Left lung (tissue), 10 donors: ENCODE results near the gene LAMC3. TPM values are rescaled to one million over a fixed set of nuclear protein-coding genes. Genes with fewer than 3 reads are reported as not detected.
"Not testable (repeated sequence)": the region's sequence is repeated elsewhere in the genome, so short reads cannot be mapped to it uniquely, and the experiment has no call there.

Source experiments
- ATAC-seq: fragments of 200-7000 bp; cut with Tn5 transposase; one replicate; pipeline ENCODE4 v1.9.1; 2020; ENCODE audit warnings: moderate library complexity
- DNase-seq, 4 donors: peaks; one replicate each; pipeline ENCODE4 v3.0.0-alpha.2; 2013 to 2020
- H3K27ac ChIP-seq, 2 donors: fragments of 200-600 bp; sonication (generic) in 1 of 2; one replicate each; pipeline versions ENCODE4 v1.5.0 to v1.8.0; 2020 to 2021
- H3K27me3 ChIP-seq, 2 donors: fragments of 200-600 bp; sonication (generic) in 1 of 2; one replicate each; pipeline versions ENCODE4 v1.5.0 to v1.8.0; 2020 to 2021
- H3K36me3 ChIP-seq, 2 donors: fragments of 200-600 bp; sonication (generic) in 1 of 2; one replicate each; pipeline versions ENCODE4 v1.5.0 to v1.8.0; 2020 to 2021
- H3K4me1 ChIP-seq, 2 donors: fragments of 200-600 bp; one replicate each; pipeline ENCODE4 v1.8.0; 2021
- H3K4me3 ChIP-seq, 2 donors: fragments of 200-600 bp; sonication (generic) in 1 of 2; one replicate each; pipeline versions ENCODE4 v1.5.0 to v1.8.0; 2020 to 2021; ENCODE audit warnings: mild to moderate bottlenecking in 1 of 2
- H3K9me3 ChIP-seq, 2 donors: fragments of 200-600 bp; sonication (generic) in 1 of 2; one replicate each; pipeline versions ENCODE4 v1.5.0 to v1.8.0; 2020 to 2021
- intact Hi-C, 2 donors: fragments of 100-400 bp; cut with DNase I; formaldehyde crosslinking; loops; one replicate each; pipeline versions ENCODE4 v1.11.2 to v1.14.2; 2022
- polyA plus RNA-seq, 6 donors: library from polyadenylated mRNA; unstranded; fragments of 120-200 nt; gene quantifications; one replicate each; pipeline ENCODE4 v1.2.1, GENCODE V29; 2013; ENCODE audit not compliant: insufficient read length in 6 of 6
- total RNA-seq, 2 donors: library from RNA; stranded (reverse); fragmentation: NEBNext Ultra II Directional; extraction: Animal tissue kit (Norgen Biotek cat#: 25700); gene quantifications; one replicate each; pipeline ENCODE4 v1.2.1, GENCODE V29; 2021
- TF ChIP-seq, protein P1 (sequence below), 2 donors: fragments of 200-600 bp; sonication (generic) in 1 of 2; IDR thresholded peaks; one replicate each; pipeline versions ENCODE4 v1.5.0 to v1.8.0; 2021; ENCODE audit warnings: antibody characterized with exemption in 2 of 2
- donor health status: DM: no; HTN: yes; CAD: no.
- donor health status: DM: no; HTN: no; CAD: no.

The LAMC3 gene
- total and polyA plus RNA-seq, 8 donors: 9.2 to 25.5 (median 14.3) TPM

DNA sequence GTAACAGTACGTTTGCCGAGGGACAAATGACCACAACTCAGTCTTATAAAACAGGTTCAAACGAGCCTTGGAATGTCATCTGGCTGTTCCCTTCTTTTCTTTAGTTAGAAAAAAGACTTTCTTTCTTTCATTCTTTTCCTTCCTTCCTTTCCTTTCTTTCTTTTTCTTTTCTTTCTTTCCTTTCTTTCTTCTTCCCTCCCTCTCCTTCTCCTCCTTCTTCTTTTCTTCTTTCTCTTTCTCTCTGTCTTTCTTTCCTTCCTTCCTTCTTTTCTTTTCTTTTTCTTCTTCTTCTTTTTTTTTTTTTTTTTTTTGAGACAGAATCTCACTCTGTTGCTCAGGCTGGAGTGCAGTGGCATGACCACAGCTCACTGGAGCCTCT, 9.7 kb upstream of the LAMC3 start:
- Histone ChIP-seq H3K27ac (no peak overlapping the region), H3K36me3 (no peaks in the 10 kb centered on the region), H3K4me1 (peaks cover 0 to 11% of the 10 kb centered on the region in 2 donors), H3K9me3 (no peaks in the 10 kb centered on the region), H3K27me3 (peaks cover 6 to 65% of the 10 kb centered on the region in 2 donors), H3K4me3 (no peak overlapping the region)
- no peak for DNase-seq
- ATAC-seq: no peak
- TF ChIP-seq, protein P1, sequence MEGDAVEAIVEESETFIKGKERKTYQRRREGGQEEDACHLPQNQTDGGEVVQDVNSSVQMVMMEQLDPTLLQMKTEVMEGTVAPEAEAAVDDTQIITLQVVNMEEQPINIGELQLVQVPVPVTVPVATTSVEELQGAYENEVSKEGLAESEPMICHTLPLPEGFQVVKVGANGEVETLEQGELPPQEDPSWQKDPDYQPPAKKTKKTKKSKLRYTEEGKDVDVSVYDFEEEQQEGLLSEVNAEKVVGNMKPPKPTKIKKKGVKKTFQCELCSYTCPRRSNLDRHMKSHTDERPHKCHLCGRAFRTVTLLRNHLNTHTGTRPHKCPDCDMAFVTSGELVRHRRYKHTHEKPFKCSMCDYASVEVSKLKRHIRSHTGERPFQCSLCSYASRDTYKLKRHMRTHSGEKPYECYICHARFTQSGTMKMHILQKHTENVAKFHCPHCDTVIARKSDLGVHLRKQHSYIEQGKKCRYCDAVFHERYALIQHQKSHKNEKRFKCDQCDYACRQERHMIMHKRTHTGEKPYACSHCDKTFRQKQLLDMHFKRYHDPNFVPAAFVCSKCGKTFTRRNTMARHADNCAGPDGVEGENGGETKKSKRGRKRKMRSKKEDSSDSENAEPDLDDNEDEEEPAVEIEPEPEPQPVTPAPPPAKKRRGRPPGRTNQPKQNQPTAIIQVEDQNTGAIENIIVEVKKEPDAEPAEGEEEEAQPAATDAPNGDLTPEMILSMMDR (IDR thresholded peaks at IDR 0.05): no peak
- intact Hi-C loops: loop anchor here in 1 of 2 donors (5.0 kb wide), 1 partner anchor 132 kb away; no protein-coding TSS in a partner anchor

DNA sequence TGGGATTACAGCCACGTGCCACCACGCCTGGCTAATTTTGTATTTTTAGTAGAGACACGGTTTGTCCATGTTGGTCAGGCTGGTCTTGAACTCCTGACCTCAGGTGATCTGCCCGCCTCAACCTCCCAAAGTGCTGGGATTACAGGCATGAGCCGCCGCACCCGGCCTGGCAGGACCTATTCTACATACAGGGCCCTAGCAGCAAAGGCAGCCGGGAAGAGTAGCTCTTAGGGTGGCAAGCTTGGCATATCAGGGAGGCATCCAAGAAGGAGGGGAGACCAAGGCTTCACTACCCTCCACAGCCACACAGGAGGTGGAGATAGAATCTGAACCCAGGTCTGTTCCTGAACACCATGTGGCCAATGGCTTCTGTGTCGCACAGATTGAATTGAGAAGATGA, 8.4 kb upstream of the LAMC3 start:
- ATAC-seq, H3K9me3 ChIP-seq, H3K4me1 ChIP-seq, H3K36me3 ChIP-seq, intact Hi-C loops, DNase-seq, H3K4me3 ChIP-seq, H3K27ac ChIP-seq: not testable (repeated sequence)
- H3K27me3 ChIP-seq: peaks cover 6 to 61% of the 10 kb centered on the region in 2 donors

DNA sequence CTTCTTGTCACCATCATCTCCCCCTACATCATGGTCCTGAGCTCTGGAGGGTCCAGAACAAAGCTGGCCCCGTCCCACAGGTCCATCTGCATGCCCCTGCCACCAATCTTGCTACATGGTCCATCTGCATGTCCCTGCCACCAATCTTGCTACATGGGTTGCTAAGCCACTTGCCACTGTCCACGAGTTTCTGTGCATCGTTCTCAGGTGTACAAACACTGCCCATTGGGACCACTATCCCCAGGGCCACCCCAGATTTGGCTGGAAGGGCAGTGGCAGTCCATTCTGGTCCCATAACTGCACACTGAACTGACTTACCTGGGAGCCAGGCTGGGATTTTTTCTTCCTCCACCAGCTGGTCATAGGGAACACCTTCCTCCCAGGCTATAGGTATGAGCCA, 8.0 kb upstream of the LAMC3 start:
- H3K9me3 ChIP-seq: no peaks in the 10 kb centered on the region
- ATAC-seq (no peak), DNase-seq (no peak)
- intact Hi-C loops: no loop called here
- TF ChIP-seq, protein P1 (IDR thresholded peaks at IDR 0.05): no peak
- no peak overlapping the region for H3K27ac ChIP-seq
- H3K27me3 ChIP-seq: peaks cover 6 to 65% of the 10 kb centered on the region in 2 donors
- H3K36me3 ChIP-seq: no peaks in the 10 kb centered on the region
- H3K4me1 ChIP-seq: no peaks in the 10 kb centered on the region
- no peak overlapping the region for H3K4me3 ChIP-seq

- no peaks in the 10 kb centered on the region for H3K36me3 ChIP-seq
- H3K4me1 ChIP-seq: no peaks in the 10 kb centered on the region
- no peak overlapping the region for H3K4me3 ChIP-seq
- no peak for DNase-seq
- no peak for ATAC-seq
- peaks cover 6 to 66% of the 10 kb centered on the region in 2 donors for H3K27me3 ChIP-seq
- H3K9me3 ChIP-seq: no peaks in the 10 kb centered on the region
- intact Hi-C loops: no loop called here
- TF ChIP-seq, protein P1 (IDR thresholded peaks at IDR 0.05): no peak
- H3K27ac ChIP-seq: no peak overlapping the region
Observed at GRCh38 chr9:131001990-131002389, 7.0 kb upstream of the LAMC3 start.

DNA sequence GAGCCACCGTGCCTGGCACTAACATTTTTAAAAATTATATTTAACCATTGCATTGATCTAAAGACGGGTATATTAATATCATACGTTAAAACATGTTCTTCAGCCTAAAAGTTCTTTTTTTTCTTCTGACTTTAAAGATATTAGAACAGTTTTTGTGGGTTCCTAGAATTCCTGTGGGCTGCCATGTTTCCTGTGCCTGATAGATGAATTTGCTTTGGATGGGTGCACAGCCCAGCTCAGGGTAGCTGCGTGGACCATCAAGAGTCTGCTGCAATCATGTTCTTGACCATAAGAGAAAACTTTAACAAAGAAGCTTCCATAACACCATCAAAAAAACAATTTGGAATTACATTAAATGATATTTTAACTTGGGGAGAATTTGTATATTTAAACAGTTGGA, 2.4 kb upstream of the LAMC3 start:
- TF ChIP-seq, protein P1 (IDR thresholded peaks at IDR 0.05): no peak
- no peak overlapping the region for H3K27ac ChIP-seq
- ATAC-seq: no peak

GRCh38 chr9:131008086-131008485, 888 bp upstream of the LAMC3 start:
- ATAC-seq (no peak), DNase-seq (no peak)
- Histone ChIP-seq H3K27me3 (peaks cover 20 to 72% of the 10 kb centered on the region in 2 donors), H3K4me3 (no peak overlapping the region), H3K27ac (no peak overlapping the region), H3K9me3 (no peaks in the 10 kb centered on the region), H3K4me1 (peaks cover 0 to 4% of the 10 kb centered on the region in 2 donors), H3K36me3 (no peaks in the 10 kb centered on the region)
- TF ChIP-seq, protein P1 (IDR thresholded peaks at IDR 0.05): no peak
- intact Hi-C loops: no loop called here

More for the DNA sequence above, 2.4 kb upstream of the LAMC3 start:
- H3K36me3 ChIP-seq: no peaks in the 10 kb centered on the region
- H3K4me1 ChIP-seq: peaks cover 0 to 4% of the 10 kb centered on the region in 2 donors
- no peak for DNase-seq
- intact Hi-C loops: no loop called here
- H3K27me3 ChIP-seq: peaks cover 20 to 66% of the 10 kb centered on the region in 2 donors
- H3K4me3 ChIP-seq: no peak overlapping the region
- no peaks in the 10 kb centered on the region for H3K9me3 ChIP-seq
